ENCODE results near the gene ELMO1.
"Not testable (repeated sequence)": the region's sequence is repeated elsewhere in the genome, so short reads cannot be mapped to it uniquely, and the experiment has no call there.

Gene ELMO1

DNA sequence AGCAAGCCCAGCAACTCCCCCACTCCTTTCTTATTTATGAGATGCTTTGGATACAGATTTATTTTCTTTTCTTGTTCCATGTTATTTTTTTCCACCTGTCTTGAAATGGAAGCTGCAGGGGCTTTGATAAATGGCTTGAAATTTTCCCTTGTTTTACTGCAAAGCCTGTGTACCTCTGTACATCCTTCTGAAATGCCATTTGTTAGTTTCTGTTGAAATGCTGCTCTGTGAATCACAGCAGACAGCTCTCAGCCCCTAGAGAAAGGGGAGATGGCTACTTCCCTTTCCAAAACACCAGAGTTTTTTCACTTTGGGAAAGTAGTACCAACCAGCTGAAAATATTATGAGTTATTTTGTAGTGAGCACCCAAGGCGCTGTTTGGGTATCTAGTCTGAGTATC lies 304.2 kb downstream of the ELMO1 start:
- DNase-seq (ENCODE audit: extremely low spot score): no peak
- ChIA-PET POLR2A (no interaction called here), CTCF (no interaction called here)
- TF ChIP-seq FOXM1 (IDR thresholded peaks at IDR 0.05; ENCODE audit: borderline replicate concordance) (no peak), NFRKB (IDR thresholded peaks at IDR 0.05) (no peak), SP1 (IDR thresholded peaks at IDR 0.05) (no peak), ZNF384 (IDR thresholded peaks at IDR 0.05) (no peak), CTBP1 (IDR thresholded peaks at IDR 0.05; ENCODE audit: borderline replicate concordance) (no peak), FOXK2 (IDR thresholded peaks at IDR 0.05) (no peak), SUZ12 (IDR thresholded peaks at IDR 0.05) (no peak), BHLHE40 (IDR thresholded peaks at IDR 0.05; ENCODE audit: borderline replicate concordance) (no peak), HDGF (IDR thresholded peaks at IDR 0.05; ENCODE audit: borderline replicate concordance) (no peak), ELF4 (IDR thresholded peaks at IDR 0.05) (no peak), FOXA1 (IDR thresholded peaks at IDR 0.05) (no peak), ARNT (IDR thresholded peaks at IDR 0.05) (no peak)
- TF ChIP-seq, protein P1, sequence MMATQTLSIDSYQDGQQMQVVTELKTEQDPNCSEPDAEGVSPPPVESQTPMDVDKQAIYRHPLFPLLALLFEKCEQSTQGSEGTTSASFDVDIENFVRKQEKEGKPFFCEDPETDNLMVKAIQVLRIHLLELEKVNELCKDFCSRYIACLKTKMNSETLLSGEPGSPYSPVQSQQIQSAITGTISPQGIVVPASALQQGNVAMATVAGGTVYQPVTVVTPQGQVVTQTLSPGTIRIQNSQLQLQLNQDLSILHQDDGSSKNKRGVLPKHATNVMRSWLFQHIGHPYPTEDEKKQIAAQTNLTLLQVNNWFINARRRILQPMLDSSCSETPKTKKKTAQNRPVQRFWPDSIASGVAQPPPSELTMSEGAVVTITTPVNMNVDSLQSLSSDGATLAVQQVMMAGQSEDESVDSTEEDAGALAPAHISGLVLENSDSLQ (IDR thresholded peaks at IDR 0.05): no peak

DNA sequence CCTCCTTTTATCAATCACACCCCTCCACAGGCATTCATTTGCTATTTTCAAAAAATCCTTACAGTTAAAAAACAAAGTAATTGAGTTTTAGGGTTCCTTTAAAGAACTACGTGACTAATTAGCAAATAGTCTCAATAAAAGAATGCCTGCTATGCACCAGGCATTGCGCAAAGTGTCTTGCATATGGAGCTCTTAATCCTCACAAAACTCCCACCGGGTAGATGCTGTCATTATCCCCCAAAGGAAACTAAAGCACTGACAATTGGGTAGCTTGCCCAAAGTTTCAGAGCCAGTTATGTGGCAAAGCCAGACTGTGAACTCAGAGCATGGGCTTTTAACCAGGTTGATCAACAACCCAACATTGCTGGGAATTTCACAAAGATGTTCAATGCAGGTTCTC lies 305.7 kb downstream of the ELMO1 start:
- ChIA-PET CTCF (no interaction called here), POLR2A (no interaction called here)
- TF ChIP-seq CTBP1 (IDR thresholded peaks at IDR 0.05; ENCODE audit: borderline replicate concordance) (no peak), NFRKB (IDR thresholded peaks at IDR 0.05) (no peak), HDGF (IDR thresholded peaks at IDR 0.05; ENCODE audit: borderline replicate concordance) (no peak), BHLHE40 (IDR thresholded peaks at IDR 0.05; ENCODE audit: borderline replicate concordance) (no peak), FOXK2 (IDR thresholded peaks at IDR 0.05) (no peak), ELF4 (IDR thresholded peaks at IDR 0.05) (no peak), SP1 (IDR thresholded peaks at IDR 0.05) (no peak), ARNT (IDR thresholded peaks at IDR 0.05) (no peak), ZNF384 (IDR thresholded peaks at IDR 0.05) (no peak), FOXA1 (IDR thresholded peaks at IDR 0.05) (no peak), TARDBP (IDR thresholded peaks at IDR 0.05) (no peak), FOXM1 (IDR thresholded peaks at IDR 0.05; ENCODE audit: borderline replicate concordance) (no peak), LEF1 (IDR thresholded peaks at IDR 0.05; ENCODE audit: borderline replicate concordance) (no peak)
- TF ChIP-seq, protein P1 (IDR thresholded peaks at IDR 0.05): no peak
- DNase-seq (ENCODE audit: extremely low spot score): no peak

DNA sequence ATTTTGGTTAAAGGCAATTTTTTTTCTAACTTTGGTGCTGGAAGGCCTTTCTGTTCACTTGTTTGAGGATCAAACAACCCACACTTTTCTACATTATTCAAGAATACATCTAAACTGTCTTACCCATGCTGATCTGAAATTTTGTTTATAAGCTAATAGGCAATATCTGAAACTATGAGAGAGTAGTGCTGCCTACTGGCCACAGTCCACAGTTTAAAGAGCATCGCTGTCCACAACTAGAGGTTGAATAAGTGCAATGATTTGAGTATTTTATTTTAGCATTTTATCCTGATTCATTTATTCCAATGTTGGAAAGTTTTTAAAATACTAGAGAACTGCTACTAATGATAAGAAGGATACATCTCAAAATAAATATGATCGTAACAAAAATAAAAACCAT lies 306.9 kb downstream of the ELMO1 start:
- no peak for TF ChIP-seq ELF4 (IDR thresholded peaks at IDR 0.05)
- TF ChIP-seq, protein P1 (IDR thresholded peaks at IDR 0.05): no peak
- POLR2A ChIA-PET: no interaction called here
- CTCF ChIA-PET: no interaction called here

DNA sequence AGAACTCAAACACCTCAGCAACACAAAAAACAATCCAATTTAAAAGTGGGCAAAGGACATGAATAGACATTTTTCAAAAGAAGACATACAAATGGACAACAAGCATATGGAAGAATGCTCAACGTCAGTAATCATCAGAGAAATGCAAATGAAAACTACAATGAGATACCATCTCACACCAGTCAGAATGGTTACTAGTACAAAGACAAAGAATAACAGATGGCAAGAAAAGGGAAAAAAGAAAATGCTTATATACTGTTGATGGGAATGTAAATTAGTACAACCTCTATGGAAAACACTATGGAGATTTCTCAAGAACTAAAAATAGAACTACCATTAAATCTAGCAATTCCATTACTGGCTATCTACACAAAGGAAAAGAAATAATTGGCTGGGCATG lies 314.8 kb downstream of the ELMO1 start:
- POLR2A ChIA-PET; CTCF ChIA-PET; DNase-seq (ENCODE audit: extremely low spot score): not testable (repeated sequence)

More for the DNA sequence above, 306.9 kb downstream of the ELMO1 start:
- no peak for DNase-seq (ENCODE audit: extremely low spot score)

DNA sequence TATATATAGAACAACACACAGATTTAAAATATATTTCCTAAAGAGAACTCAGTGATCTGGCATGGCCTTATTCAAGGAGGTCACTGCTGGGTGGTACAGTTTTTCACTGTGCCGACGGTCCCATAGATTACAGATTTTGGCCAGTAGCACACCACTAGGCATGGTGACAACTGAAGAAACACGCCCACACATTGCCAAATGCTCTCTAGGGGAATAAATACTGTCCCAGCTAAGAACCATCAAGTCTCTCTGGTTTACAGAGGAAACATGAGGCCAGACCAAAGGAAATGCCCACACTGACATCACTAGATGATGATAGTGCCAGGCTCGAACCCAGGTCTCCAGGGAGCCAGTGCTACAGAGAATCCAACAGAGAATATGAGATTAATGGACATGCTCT lies 316.8 kb downstream of the ELMO1 start:
- TF ChIP-seq NFRKB (IDR thresholded peaks at IDR 0.05): no peak
- no peak for TF ChIP-seq ZNF384 (IDR thresholded peaks at IDR 0.05)
- no peak for TF ChIP-seq CTBP1 (IDR thresholded peaks at IDR 0.05; ENCODE audit: borderline replicate concordance)
- no peak for TF ChIP-seq ARNT (IDR thresholded peaks at IDR 0.05)
- no peak for TF ChIP-seq LEF1 (IDR thresholded peaks at IDR 0.05; ENCODE audit: borderline replicate concordance)
- no peak for TF ChIP-seq BHLHE40 (IDR thresholded peaks at IDR 0.05; ENCODE audit: borderline replicate concordance)
- no peak for TF ChIP-seq TARDBP (IDR thresholded peaks at IDR 0.05)
- no peak for TF ChIP-seq SP1 (IDR thresholded peaks at IDR 0.05)
- no peak for TF ChIP-seq SUZ12 (IDR thresholded peaks at IDR 0.05)
- TF ChIP-seq FOXK2 (IDR thresholded peaks at IDR 0.05): no peak
- ChIA-PET CTCF (no interaction called here), POLR2A (no interaction called here)
- no peak for DNase-seq (ENCODE audit: extremely low spot score)

DNA sequence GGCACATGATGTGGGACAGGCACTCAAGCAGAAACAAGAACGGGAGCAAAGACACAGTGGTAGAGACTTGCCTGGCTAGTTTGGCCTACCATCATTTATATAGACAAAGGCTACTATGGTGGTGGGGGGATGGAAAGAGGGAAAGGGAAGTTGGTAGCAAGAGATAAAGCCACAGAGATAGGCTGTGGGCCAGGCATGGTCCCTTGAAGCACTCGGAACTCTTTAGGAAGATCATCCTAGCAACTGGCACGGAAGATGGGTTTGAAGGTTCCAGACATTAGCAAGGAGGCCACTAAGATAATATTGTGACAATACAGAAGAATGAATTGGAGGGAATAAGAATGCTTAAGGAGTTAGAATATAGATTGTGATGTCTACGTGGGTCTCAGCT lies 319.6 kb downstream of the ELMO1 start:
- DNase-seq (ENCODE audit: extremely low spot score): no peak
- ChIA-PET CTCF (no interaction called here), POLR2A (no interaction called here)
- TF ChIP-seq FOXA1 (IDR thresholded peaks at IDR 0.05) (no peak), NFRKB (IDR thresholded peaks at IDR 0.05) (no peak), LEF1 (IDR thresholded peaks at IDR 0.05; ENCODE audit: borderline replicate concordance) (no peak), ELF4 (IDR thresholded peaks at IDR 0.05) (no peak), HDGF (IDR thresholded peaks at IDR 0.05; ENCODE audit: borderline replicate concordance) (no peak), TARDBP (IDR thresholded peaks at IDR 0.05) (no peak), CTBP1 (IDR thresholded peaks at IDR 0.05; ENCODE audit: borderline replicate concordance) (no peak)
- TF ChIP-seq, protein P1 (IDR thresholded peaks at IDR 0.05): no peak
